Activated CD8-positive, alpha-beta memory T cell treated with anti-CD3 and anti-CD28 coated beads, Interleukin-2, amount 50 U/mL, for 24 hours (primary cell): ENCODE data around the gene C2orf42.
"Not testable (repeated sequence)": the region's sequence is repeated elsewhere in the genome, so short reads cannot be mapped to it uniquely, and the experiment has no call there.

ENCODE experiments used
- DNase-seq: peaks from one replicate; pipeline ENCODE4 v3.0.0-alpha.2; 2020; ENCODE audit errors: extremely low read depth

C2orf42 gene

DNA sequence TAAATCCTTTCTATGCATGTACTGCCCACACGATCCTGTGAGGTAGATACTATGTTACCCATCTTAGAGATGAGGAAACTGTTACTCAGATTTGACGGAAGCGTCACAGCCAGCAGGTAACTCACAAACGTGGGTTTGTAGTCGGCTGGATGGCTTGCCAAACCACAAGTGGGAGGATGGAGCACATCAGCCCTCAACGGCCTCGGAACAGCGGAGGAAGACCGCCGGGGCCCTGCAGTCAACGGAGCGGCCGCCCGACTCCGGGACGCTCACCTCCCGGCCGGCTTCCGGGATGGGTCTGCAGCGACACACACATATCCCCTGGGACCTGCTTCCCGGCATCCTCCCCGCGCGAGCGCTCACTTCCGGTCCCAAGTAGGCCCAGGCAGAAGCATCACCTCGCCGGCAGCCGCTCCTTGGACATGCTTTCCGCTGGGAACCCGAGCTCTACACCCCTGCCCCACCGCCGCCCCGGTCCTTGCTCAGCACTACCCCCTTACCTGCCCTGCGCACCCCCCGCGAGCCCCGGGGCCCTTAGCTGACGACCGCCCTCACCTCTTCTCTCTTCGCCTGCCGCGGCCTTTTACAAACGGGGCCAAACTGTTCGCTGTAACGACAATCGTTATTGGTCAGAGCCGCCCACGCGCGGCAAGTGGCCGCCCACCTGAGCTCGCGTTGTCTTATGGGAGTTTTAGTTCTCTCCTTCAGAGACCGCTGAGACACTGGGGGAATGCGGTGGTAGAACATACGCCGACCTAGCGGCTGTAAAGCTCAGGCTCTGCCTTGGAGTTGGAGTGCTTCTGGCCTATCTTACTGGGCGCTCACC is at the start of gene C2orf42:
TSS of gene C2orf42 (minus strand) at position 602 of the 826 bp plus-strand sequence. CDS start 9,034 bp downstream, outside the sequence.
- DNase-seq = peak; percentile 96

DNA sequence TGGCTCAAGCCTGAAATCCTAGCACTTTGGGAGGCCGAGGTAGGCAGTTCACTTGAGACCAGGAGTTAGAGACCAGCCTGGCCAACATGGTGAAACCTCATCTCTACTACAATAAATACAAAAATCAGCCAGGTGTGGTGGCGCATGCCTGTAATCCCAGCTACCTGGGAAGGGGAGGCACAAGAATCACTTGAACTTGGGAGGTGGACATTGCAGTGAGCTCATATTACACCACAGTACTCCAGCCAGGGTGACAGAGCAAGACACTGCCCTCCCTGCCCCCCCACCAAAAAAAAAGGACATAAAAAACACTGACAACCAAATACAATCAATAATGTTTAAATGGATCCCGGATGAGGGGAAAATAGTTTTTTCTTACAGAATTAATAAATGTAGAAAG is 49.8 kb upstream of the C2orf42 start:
- no peak for DNase-seq

DNA sequence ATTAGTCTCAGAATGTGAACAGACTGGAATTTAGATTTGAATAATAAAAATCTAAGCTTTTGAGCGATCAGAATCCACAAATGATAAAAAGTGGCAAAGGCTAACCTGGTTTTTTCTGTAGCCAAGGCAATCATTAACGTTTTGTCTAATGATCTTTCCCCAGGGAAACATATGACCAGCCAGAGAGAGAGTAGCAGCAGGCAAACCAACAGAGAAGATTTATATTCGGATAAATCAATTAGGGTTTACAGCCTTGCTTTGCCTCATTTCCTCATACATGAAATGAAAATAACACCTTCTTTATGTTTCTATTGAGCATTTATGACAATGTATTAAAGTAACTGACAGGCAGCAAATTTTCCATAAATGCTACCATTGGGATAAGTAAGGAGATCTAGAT is 43.1 kb upstream of the C2orf42 start:
- no peak for DNase-seq

DNA sequence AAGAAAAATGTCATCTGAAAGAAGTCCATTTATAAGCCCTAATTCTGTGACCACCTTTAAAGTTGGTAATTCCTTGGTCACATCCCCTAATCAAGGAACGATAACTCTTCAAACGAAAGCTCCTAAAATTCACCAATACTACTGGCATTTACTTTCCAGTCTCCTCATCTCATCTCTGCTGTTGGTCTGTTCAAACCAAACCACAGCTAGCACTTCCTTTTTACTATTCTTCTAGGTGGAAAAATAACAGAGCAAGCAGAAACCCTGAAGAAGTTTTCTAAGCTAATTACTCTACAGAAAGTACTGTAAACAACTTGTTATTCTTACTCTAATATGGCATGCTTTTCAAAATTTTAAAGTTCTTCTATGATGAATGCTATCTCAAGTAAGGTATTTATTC is 36.0 kb upstream of the C2orf42 start:
- no peak for DNase-seq

DNA sequence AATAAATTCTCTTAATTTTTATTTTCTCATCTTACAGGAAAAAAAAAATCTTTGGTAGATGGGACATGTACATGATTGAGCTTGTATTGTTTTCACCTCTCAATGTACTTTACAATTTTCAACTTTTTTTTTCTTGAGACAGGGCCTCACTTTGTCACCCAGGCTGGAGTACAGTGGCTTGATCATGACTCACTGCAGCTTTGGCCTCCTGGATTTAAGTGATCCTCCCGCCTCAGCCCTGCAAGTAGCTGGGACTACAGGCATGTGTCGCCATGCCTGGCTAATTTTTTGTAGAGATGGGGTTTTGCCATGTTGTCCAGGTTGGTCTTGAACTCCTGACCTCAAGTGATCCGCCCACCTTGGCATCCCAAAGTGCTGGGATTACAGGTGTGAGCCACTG is 32.5 kb upstream of the C2orf42 start:
- not testable (repeated sequence) for DNase-seq

DNA sequence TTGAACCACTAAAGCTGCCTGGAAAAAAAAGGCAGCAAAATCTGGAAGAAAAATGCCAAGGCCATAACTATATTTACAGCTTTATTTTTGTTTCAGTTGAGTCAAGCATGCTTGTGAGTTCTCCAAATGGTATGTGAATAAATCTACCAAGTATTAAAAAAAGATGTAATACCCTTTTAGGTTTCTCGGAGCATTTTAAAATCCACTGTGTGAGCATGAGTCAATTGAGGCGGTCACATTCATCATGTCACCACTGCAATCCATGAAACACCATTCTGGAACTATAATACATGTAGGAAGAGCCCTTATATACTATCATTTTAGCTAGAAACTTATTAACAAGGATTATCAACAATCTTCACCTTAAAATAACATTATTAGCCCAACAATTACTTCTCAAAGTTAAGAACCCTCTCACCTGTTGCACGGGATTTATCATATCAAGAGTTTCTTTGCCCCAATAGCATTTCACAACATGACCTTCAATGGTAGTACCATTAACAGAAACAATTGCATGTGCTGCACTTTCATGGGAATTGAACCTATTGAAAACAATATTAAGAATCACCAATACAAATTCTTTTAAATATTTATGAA is 24.2 kb upstream of the C2orf42 start:
- DNase-seq = no peak

DNA sequence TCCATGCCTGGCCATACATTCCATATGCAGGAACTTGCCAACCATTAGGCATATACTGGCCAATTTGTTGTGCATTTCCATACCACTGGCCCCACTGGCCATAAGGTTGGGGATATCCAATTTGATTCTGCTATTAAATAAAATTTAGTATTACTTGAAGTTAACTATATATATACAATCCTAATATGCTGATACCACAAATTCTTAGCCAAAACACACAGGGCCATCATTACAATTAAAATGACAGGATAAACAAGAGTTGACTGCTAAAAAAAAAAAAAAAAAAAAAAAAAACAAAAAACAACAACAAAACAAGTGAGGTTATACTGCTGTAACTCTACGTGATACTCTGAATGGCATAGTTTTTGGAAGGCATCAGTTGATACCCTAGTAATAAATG is 23.5 kb upstream of the C2orf42 start:
- DNase-seq = no peak

DNA sequence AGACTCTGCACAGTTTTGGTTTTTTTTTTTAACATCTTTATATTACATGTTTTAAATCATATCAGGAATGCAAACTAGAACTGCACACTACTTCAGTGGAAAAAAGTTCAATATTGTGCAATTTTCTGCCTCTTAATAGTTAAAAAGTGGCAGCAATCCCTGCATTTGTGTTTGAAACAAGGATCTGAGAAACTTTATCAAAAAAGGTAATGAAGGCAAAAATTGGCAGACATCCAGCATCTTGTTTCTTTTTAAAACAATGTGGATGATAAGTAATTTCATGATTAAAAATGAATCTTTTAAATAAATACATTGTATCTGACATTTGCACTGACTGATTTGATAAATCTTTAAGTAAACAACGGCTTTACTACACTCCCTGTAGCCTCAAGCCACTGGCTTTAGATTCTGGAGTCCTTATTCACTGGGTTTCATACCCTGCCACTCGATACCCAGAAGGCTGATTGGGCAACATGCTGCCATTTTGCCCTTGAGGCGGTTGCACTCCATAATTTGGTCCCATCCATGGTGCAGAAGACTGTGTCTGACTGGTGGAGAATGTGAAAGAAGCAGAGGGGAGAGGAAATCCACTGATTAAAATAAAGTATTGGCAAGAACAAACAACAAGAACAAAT is 21.6 kb upstream of the C2orf42 start:
- no peak for DNase-seq

DNA sequence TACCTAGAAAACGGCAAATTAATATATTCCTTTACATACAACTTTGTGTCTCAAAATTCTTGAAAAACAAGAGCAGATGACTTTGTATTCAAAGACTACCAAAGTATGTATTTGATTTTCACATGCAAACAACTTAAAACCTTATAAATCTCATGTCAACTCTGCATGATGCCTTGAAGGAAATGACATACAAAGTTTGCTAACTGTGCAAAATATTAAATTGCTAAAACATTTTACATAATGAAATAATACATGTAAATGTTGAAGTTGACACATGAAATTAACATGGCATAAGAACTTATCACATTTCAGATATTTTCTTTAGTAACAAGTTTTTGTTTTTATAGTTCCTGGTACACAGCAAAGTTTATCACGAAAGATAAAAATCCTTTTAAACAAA is 20.8 kb upstream of the C2orf42 start:
- no peak for DNase-seq

DNA sequence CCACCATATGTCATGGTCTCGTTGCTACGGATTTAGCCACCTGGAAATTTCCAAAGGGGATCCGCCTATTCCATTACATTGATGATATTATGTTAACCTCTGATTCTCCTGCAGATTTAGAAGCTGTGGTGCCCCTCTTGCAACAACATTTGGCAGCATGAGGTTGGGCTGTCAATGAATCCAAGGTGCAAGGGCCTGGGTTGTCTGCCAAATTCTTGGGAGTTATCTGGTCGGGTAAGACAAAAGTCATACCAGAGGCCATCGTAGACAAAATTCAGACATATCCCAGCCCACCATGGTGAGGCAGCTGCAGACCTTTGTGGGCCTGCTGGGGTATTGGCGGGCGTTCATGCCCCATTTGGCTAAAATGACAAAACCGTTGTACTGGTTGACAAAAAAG is 13.6 kb upstream of the C2orf42 start:
- no peak for DNase-seq

DNA sequence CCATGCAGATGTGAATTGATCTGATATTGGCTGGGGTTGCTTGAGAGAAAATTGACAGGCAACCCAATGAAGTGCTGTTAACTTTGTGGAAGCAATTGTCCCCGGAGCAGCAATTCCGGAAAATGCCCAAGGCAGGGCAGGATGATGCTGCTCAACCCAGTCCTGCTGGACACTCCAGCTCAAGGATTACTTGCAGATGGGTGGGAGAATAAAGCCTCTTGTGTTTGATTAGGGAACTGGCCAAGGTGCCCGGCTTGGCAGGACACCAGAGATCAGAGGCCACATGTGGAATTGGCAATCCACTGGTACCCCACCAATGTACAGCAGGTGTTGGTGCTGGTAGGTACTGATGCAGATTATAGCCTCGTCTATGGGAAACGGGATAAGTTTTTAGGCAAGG is 12.3 kb upstream of the C2orf42 start:
- DNase-seq = no peak

DNA sequence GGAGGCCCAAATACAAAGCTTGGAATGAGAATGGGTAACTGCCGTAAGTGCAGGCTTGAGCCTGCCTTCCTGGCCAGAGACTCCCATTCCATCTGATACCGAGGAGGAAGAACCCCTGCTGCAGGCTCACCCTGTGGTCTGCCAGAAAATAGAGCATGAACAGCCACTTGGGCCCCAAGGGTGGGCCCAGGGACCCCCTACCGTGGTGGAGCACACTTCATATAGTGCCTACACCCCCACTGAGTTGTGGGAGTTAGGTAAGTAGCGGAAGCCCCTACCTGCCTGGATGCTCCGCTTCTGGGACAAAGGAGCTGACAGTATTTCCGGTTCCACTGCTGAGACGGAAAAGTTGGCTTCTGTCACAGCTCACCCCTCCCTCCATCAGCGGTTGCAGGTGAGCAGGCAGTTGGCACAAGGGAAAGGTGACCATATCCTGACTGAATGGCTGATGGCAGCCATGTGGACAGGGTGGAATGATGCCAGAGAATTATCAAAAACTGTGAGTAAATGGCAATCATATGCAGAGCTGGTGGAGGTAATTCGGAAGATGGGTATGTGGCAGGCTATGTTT is 11.5 kb upstream of the C2orf42 start:
- no peak for DNase-seq

DNA sequence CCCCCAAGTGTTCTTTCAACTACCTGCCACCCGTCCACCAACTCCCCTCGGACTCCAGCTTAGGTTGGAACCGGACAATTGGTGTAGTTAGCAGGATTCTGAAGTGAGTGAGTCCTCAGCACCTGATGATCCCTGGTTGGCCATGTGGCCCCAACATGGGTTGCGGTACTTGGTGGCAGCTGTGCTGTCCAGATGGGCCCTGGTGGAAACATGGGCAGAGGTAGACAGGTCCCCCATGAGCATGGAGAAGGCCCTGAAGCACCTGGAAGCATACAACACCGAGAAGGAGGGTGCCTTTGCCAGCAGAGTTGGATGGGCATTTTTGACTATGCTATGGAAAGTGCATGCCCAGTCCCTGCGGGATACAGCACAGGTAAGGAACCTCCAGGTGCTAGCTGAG is 11.0 kb upstream of the C2orf42 start:
- DNase-seq = no peak

DNA sequence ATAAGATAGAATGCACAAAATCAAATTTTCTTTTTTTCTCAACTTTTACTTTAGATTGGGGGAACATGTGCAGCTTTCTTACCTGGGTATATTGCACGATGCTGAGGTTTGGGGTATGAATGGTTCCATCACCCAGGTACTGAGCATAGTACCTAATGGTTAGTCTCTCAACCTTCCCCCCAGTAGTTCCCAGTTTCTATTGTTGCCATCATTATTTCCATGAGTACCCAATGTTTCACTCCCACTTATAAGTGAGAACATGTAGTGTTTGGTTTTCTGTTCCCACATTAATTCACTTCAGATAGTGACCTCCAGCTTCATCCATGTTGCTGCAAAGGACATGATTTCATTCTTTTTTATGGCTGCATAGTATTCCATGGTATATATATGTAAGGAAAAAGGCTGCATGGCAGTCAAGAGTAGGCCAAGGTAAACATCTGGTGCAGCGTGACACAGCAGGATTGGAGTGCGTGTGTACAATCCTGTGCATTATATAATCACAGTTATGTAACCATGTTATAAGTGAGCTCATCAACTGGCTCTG is 10.5 kb upstream of the C2orf42 start:
- DNase-seq = no peak

DNA sequence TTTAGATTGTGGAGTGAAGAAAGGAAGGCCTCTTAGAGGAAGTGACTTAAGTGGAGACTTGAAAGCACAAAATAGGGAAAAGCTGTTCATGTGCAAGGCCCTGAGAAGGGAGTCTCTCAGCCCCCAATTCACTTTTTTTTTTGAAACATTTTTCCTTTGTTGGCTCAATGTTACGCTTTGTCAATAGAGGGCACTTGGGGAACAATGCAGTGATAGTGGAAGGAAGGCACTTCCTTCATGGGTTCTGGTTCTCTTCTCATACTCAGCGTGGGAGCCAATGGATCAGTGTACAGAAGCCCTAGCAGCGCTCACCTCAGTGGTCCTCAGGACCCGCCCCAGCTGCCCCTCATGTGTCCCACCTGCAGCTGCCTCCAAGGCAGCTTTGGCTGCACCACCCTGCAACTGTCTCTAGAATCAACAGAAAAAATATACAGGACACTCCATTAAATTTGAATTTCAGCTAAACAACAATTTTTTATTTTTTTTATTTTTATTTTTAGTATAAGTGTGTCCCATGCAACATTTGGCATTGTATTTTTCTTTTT is 8.6 kb upstream of the C2orf42 start:
- DNase-seq = no peak

DNA sequence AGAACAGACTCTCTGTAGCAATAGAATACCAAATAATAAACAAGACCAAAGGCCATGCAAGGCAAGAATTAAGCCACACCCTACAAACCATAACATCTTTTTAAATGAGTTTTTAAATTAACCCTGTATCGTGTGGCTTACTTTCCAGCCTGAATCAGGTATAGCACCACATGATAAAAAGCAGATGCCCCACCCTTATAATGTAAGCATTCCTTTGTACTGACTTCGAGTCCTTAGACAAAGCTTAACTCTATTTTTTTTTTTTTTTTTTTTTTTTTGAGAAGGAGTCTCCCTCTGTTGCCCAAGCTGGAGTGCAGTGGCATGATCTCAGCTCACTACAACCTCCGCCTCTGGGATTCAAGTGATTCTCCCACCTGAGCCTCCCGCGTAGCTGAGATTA is 1.7 kb upstream of the C2orf42 start:
- no peak for DNase-seq

DNA sequence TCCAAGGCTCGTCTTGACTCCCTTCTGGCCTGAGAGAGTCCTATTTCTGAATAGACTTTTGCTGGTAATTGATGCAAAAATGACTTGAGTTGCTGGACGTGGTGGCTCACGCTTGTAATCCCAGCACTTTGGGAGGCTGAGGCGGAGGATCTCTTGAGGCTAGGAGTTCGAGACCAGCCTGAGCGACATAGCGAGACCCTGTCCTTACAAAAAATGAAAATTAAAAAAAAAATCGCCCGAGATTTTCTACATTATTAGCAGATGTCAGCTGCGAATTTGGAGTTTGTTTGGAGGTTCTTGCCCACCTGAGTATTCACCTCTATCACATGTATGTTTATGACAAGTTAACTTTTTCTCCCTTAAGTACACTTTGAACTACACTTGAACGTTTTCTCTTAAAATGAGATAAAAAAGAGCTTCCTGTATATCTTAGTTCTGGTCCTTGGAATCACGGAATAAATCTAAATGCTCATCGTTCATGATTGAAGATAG is 471 bp upstream of the C2orf42 start:
- DNase-seq = no peak

DNA sequence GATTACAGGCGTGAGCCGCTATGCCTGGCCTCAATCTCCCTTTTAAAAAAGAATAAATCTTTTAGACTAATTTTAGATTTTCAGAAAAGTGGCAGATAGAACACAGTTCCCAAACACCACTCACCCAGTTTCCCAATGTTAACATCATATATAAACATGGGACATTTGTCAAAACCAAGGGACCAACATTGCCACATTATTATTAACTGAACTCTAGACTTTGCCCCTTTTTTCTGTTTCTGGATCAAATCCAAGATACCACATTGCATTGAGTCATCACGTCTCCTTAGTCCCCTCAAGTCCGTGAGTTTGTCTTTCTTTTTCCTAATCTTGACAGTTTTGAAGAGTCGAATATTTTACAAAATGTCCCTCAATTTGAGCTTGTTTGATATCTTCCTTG is 2.4 kb downstream of the C2orf42 start:
- DNase-seq = no peak

DNA sequence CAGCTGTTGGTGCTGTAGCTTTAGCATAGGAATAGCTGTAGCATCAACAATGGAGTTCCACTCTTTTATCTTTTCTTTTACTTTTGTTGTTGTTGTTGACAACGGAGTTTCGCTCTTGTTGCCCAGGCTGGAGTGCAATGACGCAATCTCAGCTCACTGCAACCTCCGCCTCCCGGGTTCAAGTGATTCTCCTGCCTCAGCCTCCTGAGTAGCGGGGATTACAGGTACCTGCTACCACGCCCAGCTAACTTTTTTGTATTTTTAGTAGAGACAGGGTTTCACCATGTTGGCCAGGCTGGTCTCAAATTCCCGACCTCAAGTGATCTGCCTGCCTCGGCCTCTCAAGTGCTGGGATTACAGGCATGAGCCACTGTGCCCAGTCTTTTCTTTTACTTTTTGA is 3.6 kb downstream of the C2orf42 start:
- not testable (repeated sequence) for DNase-seq

DNA sequence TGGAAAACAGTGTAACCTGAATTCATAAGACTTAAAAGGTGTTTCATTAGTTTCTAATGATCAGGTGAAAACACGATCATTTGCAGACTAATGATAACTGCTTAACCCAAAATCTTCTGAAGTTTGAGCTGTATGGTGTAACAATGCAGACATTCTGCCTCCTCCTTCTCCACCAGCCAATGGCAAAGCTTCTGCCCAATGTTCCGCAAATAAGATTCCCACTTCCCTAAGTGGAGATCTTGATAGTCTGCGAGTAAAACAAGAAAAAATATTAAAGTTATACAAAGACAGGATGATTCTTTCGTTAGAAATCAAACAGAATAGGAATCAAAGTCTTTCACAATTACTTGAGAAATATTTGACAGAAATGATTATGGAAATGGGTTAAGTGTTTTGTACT is 8.1 kb downstream of the C2orf42 start:
- no peak for DNase-seq

DNA sequence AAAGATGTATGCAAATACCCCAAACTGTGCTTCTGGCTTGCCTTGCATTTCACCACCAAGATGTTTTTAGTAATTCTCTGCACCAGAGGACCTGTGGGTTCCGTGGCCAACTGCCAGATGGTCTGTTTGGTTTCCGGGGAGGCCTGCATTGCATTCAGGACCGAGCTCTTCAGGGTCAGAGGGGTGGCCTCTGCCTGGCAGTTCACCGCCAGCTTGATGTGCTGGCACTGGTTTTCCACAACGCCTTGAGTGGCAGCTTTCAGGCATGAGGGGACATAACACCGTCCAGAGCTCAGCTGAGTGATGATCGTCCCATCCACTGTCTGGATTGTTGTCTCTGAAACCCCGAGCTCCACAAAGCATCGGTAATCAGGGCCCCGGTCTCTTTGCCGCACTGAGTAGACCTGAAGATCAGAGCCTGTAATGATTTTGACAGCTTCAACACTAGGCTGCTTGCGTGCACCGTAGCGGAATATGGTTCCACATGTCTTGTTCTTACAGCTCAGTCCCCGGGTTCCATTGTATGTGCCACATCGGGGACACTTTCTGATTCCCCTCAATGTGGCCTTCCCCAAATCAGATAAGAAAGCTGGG is 9.4 kb downstream of the C2orf42 start:
- DNase-seq = no peak

DNA sequence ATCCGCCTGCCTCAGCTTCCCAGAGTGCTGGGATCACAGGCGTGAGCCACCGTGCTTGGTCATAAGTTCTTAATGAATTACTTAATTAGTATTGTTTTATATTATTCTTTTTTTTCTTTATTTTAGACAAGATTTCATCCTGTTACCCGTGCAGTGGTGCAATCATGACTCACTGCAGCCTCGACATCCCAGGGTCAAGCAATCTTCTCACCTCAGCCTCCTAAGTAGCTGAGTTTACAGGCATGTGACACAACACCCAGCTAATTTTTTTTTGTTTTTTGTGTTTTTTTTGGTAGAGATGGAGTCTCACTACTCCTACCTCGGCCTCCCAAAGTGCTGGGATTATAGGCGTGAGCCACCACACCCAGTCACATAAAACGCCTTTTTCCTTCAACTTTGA is 17.3 kb downstream of the C2orf42 start:
- DNase-seq = no peak
